HL-60 (cell line): ENCODE data around the gene KCNK16.

Source experiments
- GABPA ChIP-seq: IDR thresholded peaks from 2 replicates; pipeline ENCODE4 v1.6.1; 2012; ENCODE audit warnings: low read depth
- POLR2AphosphoS5 ChIP-seq: IDR thresholded peaks from 2 replicates; pipeline ENCODE4 v1.6.1; 2012; ENCODE audit warnings: low read depth
- SPI1 ChIP-seq: IDR thresholded peaks from 2 replicates; pipeline ENCODE4 v1.6.1; 2012; ENCODE audit warnings: low read depth, mild to moderate bottlenecking, borderline replicate concordance
- TF ChIP-seq, protein P1 (sequence below): IDR thresholded peaks from one replicate; pipeline ENCODE4 v1.5.1; 2011; ENCODE audit warnings: low read length, control low read depth, inconsistent platforms; ENCODE audit not compliant: insufficient read depth
- TF ChIP-seq, protein P2 (sequence below): IDR thresholded peaks from 2 replicates; pipeline ENCODE4 v1.6.1; 2012; ENCODE audit warnings: low read depth; ENCODE audit not compliant: insufficient replicate concordance

DNA sequence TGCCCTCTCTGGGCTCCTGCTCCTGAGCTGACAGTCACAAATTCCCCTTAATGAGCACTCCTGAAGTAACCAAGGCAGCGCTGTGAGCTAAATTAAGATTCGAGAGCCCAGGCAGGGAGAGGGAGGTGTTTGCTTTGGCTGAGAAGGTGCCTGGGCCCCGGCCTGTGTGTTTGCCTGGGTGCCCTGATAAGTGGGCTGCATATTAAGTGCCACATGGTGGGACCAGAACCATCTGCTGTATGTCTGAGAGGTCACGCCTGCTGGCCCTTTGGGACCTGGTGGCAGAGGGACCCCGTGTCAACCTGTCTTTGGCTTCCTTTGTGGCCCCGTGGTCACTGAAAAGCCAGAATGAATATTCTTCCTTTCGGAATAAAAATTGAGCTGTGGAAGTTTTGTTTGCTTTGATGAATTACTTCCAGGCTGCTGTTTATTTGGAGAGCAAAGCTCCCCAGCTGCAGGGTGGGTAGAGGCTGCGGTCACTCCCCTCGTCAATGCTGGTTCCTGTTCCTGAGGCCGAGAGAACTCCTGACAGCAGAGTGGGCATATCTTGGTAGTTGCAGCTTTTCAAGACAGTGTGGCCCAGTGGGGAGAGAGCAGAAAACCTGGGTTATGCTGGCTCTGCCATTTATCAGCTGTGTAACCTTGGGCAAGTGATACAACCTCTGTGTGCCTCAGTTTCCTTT lies 17.5 kb upstream of the KCNK16 start:
- TF ChIP-seq, protein P1, sequence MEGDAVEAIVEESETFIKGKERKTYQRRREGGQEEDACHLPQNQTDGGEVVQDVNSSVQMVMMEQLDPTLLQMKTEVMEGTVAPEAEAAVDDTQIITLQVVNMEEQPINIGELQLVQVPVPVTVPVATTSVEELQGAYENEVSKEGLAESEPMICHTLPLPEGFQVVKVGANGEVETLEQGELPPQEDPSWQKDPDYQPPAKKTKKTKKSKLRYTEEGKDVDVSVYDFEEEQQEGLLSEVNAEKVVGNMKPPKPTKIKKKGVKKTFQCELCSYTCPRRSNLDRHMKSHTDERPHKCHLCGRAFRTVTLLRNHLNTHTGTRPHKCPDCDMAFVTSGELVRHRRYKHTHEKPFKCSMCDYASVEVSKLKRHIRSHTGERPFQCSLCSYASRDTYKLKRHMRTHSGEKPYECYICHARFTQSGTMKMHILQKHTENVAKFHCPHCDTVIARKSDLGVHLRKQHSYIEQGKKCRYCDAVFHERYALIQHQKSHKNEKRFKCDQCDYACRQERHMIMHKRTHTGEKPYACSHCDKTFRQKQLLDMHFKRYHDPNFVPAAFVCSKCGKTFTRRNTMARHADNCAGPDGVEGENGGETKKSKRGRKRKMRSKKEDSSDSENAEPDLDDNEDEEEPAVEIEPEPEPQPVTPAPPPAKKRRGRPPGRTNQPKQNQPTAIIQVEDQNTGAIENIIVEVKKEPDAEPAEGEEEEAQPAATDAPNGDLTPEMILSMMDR, result no peak
- TF ChIP-seq SPI1, result no peak
- no peak for TF ChIP-seq POLR2AphosphoS5
- TF ChIP-seq GABPA, result no peak
- TF ChIP-seq, protein P2, sequence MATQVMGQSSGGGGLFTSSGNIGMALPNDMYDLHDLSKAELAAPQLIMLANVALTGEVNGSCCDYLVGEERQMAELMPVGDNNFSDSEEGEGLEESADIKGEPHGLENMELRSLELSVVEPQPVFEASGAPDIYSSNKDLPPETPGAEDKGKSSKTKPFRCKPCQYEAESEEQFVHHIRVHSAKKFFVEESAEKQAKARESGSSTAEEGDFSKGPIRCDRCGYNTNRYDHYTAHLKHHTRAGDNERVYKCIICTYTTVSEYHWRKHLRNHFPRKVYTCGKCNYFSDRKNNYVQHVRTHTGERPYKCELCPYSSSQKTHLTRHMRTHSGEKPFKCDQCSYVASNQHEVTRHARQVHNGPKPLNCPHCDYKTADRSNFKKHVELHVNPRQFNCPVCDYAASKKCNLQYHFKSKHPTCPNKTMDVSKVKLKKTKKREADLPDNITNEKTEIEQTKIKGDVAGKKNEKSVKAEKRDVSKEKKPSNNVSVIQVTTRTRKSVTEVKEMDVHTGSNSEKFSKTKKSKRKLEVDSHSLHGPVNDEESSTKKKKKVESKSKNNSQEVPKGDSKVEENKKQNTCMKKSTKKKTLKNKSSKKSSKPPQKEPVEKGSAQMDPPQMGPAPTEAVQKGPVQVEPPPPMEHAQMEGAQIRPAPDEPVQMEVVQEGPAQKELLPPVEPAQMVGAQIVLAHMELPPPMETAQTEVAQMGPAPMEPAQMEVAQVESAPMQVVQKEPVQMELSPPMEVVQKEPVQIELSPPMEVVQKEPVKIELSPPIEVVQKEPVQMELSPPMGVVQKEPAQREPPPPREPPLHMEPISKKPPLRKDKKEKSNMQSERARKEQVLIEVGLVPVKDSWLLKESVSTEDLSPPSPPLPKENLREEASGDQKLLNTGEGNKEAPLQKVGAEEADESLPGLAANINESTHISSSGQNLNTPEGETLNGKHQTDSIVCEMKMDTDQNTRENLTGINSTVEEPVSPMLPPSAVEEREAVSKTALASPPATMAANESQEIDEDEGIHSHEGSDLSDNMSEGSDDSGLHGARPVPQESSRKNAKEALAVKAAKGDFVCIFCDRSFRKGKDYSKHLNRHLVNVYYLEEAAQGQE, result no peak
